ENCODE results near the gene PARD3.

- TF ChIP-seq POLR2AphosphoS5 (IDR thresholded peaks at IDR 0.05; ENCODE audit: low read depth, low read length) (no peak), FOXP2 (optimal IDR thresholded peaks at IDR 0.05; ENCODE audit: borderline replicate concordance, extremely low read depth, extremely low read length, insufficient read depth) (no peak), REST (IDR thresholded peaks at IDR 0.05; ENCODE audit: insufficient read depth in 1 of 2, low read depth in 2 of 2, low read length in 2 of 2) (no peak), TAF1 (IDR thresholded peaks at IDR 0.05; ENCODE audit: borderline replicate concordance, insufficient read depth, low read length) (no peak)
Measured at GRCh38 chr10:34348021-34348420, 467.1 kb downstream of the PARD3 start.
